Superior temporal gyrus (tissue), 1 donor: ENCODE measurements around the gene WNT9B.
"Not testable (repeated sequence)": the region's sequence is repeated elsewhere in the genome, so short reads cannot be mapped to it uniquely, and the experiment has no call there.

Experiments
- DNase-seq: peaks from one replicate; pipeline ENCODE4 v3.0.0-alpha.2; 2016; ENCODE audit errors: extremely low spot score

Gene WNT9B

DNA sequence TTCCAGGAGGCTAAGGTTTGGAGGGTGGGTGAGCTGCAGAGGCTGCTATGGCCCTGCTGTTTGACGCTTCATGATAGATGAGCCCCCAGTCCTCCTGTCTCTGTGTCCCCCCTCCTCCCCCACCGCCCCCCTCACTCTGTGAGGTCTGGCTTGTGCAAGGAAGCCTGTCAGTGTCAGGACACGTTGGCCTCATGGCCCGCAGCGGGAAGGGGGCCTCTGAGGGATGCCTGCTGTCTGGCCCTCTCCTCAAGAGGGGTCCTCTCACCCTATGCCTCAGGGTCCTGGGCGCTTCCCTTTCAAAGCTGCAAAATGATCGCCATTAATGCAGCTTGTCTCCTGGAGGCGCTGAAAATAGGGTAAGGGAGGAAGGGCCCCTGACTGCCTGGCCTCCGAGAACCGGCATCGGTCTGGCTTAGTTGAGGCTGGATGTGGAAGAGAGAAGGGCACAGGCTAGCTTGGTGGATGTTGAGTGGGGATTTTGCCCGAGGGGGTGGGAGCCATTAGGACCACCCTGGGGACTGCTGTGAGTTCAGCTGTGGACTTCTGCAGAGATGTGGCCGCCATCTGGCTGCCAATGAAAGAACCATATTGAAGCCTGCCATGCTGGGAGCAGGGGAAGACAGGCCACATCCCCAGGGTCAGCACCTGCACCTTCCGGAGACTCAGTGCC is 56.8 kb downstream of the WNT9B start:
- DNase-seq = no peak

DNA sequence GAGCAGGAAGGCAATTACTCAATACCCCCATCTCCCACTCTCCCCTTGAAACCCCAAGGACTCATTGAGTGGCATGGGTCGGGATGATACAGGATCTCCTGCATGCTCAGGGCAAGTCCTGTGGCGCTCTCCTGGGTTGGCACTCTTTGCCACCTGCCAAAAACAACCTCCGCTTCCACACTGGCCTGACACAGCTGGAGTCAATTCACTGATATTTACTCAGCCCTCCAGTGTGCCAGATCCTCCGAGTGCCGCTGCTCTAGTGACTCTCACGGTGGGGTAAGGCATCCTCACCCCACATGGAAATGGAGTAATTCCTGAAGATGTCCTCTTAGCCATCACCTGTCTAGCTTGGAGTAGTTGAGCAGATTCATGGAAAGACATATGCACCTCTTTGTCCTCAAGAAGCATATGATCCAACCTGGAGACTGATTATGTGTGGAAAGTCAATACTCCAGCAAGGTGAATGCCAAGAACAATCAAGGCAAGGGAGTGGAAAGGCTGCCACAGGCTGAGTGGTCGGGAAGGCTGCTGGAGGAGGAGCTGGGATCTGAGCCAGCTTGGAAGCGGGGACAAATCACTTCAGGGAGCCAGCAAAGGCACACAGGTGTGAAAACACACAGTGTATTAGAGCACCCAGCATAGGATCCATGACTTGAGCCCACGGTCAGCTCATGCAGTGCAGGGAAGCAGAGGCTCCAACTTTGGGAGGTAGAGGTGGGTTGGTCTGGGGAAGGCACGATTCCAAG is 59.0 kb downstream of the WNT9B start:
- DNase-seq = no peak

DNA sequence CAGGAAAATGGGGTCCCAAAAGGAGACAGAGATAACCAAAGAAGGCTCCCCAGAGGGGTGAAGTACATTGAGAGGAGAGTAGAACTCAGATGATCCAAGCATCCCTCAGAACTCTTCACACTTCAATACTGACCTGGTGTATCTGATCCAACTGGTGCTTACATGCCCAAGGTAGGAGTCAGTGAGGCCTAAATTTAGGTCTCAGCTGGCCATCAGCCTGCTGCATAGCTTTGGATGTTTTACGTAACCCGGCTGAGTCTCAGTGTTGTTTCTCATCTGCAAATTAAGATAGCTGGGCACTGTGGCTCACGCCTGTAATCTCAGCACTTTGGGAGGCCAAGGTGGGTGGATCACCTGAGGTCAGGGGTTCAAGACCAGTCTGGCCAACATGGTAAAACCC is 59.9 kb downstream of the WNT9B start:
- no peak for DNase-seq

DNA sequence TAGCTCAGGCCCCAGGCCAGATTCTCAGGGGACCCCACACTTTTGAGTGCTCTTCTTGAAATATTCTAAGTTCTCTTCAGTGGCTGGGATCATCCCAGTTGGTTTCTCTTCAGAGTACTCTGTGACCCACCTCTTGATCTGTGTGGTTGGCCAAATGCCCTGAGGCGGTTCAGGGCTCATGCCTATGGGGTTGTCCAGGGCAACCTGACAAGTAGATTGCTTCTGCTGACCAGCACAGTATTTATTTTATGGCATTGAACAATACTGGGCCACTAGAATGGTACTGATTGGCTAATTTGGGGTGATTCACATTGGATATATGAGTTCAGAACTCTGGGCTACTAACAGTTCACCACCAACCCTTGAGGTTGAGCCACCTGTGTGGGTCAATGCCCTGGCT is 64.2 kb downstream of the WNT9B start:
- DNase-seq = no peak

DNA sequence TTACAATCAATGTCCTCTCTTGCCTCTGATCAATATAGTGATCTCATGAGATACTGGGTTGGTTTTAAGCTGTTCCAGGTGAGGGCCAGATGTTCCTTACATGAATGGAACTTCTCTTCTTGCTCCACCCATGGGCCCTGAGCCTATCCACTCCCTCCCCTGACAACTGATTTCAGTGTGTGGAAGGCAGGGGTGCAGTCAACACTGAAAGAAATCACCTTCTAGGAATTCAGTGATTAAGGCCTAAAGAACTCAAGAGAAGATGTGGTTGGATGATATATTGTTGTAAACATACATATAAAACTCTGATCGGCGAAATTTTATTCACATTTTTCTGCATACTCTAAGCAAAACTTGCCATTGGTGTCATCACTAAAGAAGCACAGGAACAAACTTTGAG is 64.8 kb downstream of the WNT9B start:
- no peak for DNase-seq

DNA sequence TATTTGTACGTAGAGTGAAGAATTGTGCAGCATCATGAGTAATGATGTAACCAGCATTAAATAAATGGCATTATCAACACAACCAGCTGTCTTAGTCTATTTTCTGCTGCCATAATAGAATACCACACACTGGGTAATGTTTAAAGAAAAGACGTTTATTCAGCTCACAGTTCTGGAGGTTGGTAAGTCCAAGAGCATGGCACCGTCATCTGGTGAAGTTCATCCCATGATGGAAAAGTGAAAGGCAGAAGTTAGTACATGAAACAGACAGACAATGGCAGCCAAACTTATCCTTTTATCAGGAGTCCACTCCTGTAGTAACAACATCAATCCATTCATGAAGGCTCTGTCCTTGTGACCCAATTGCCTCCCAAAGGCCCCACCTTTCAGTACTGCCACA is 65.2 kb downstream of the WNT9B start:
- DNase-seq = no peak

DNA sequence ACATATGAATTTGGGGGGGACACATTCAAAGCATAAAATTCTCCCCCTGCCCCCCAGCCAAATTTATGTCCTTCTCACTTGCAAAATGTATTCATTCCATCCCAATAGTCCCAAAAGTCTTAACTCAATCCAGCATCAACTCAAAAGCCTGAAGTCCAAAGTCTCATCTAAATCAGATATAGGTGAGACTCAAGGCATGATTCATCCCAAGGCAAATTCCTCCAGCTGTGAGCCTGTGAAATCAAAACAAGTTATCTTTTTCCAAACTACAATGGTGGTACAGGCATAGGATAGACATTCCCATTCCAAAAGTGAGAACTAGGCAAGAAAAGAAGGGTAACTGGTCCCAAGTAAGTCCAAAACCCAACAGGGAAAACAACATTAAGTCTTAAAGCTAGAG is 65.7 kb downstream of the WNT9B start:
- DNase-seq = no peak

DNA sequence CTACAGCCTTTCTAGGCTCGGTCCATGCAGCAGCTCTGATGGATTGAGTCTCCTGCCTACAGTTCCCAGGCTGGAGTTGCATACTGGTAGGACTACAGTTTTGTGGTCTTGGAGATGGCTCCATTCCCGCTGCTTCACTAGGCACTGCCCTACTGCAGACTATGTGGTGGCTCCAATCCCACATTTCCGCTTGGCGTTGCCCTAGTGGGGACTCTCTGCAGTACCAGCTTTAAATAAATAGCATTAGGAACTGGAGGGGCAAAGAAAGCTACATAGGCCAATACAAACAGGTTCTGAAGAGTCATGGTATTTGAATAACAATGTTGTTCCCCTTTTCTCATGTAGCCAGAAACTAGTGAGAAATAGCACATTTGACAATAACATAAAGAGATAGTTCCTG is 66.1 kb downstream of the WNT9B start:
- no peak for DNase-seq

DNA sequence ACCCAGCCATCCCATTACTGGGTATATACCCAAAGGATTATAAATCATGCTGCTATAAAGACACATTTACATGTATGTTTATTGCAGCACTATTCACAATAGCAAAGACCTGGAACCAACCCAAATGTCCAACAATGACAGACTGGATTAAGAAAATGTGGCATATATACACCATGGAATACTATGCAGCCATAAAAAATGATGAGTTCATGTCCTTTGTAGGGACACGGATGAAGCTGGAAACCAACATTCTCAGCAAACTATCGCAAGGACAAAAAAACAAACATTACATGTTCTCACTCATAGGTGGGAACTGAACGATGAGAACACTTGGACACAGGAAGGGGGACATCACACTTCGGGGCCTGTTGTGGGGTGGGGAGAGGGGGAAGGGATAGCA is 70.6 kb downstream of the WNT9B start:
- DNase-seq = not testable (repeated sequence)

DNA sequence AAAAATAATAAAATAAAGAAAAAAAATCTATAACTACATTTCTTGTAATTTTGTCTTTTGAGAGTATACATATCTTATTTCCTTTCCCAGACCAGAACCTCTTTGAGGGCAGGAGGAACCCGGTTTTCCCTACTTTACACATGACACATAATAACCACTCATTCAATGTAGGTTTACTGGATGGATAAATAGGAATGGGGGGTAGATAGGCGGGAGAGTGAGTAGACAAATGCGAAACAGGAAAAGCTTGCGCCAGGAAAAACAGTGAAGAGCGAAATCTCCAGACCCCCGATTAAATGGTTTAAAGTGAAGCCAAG is 71.1 kb downstream of the WNT9B start:
- DNase-seq = no peak

DNA sequence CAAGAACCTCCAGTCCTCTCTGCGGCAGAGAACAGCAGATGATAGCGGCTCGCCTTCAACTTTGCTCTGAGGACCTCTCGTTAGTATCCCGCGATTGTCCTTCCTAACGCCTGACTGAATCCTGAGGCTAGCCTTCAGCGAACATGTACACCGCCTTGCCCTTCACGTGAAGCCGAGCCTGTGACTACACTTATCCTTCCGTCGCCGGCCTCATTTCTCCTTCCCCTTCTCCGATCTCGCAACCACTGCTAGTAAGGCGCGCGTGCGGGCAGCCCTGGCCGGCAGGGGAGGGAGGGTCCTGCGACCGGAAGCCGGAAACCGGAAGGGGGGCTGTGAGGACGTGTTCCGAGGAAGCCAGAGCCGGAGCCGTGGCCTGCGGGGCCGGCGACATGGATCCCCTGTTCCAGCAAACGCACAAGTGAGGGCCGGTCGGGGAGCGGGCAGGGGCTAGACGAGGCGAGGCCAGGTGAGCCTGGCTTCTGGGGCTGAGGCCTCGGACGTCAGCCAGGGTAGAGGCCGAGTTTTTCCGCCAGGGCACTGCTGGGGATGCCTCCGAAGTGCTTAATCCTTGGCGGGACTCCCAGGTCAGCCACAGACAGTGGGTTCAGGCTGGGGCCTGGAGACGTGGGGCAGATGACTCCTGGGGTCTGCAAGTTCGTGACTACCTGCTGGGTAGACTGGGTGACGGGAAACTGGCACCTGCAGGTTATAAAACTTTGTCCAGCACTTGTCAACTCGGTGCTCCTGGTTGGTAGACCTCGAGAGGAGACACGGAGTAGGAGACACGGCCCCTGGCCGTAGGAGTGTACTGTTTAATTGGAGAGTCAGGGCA is 71.6 kb downstream of the WNT9B start, which contains the start of gene GOSR2:
Gene GOSR2, plus strand, starts transcription at position 357 of the 832 bp plus-strand sequence. Its CDS starts 33 bp downstream, at position 390.
- DNase-seq = peak; percentile 95

DNA sequence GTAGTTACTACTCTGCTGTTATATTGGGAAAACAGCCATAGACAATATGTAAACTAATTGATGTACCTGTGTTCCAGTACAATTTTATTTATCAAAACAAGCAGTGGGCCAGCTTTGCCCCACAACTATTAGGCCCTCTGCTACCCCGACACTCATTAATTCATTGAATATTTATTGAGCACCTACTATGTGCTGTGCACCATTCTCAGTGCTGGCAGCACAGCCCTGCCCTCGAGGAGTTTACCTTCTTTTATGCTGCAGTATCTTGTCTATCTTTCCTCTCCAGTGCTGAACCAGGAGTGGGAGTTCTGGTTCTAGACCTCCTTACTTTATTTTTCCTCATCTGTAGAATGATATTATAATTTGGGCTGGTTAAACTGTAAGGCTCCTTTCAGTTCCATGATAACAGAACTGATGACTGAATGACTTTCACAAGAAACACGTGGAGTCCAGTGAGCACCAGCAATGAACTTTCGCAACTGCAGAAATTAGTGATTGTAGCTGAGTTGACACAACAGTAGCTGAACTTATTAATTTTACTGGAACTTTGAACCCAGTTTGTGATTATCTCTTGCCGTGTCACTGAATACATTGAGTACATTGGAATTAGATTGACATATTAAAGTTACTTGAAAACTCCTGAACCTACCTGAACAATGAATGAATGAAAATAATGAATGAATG is 73.9 kb downstream of the WNT9B start:
- no peak for DNase-seq

DNA sequence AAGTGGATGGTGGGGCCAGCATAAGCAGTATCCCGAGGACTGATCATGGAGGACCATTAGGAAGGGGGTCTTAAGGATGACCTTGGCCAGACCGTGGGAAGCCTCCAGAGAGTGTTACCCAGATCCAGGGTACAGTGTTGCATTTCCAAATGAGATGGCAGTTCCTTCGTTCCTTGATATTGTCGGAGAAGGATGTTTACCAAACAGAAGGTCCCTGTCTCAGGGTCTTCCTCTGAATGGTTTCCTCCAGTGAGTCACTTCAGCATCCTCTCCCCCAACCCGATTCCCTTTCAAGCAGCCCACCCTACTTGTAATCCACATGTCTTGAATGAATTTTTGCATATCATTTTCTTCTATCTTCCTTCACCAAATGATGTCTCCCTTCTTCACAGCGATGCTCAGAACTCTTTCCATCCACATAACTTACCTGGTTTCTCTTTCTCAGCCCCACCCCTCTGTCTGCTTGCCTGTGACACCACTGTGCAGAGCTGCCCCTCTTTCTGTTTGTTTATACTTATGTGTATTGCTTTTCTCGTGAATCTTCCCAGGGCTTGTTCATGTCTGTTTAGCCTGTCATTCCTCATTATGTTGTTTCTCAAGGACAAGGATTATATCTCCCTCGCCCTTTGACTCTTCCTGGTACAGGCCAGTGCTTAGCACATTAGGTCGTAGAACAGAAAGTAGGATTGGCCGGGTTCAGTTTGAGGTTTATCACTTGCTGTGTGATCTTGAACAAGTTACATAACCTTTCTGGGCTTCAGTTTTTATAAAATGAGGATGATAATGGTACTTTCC is 77.3 kb downstream of the WNT9B start:
- DNase-seq = no peak

DNA sequence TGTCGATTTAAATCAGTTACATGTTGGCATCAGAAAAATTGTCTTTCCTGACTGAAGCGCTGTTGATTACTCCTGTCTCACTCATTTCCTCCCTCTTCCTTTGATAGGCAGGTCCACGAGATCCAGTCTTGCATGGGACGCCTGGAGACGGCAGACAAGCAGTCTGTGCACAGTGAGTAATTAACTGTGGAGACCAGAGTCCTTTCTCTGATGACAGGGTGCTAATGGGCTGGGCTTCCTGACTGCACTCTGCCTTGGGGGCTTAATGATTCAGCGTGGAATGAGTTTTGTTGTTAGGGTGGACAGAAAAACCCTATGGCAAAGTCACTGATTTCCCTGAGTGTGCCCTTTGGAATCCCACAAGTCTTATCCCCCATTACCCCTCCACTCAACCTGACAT is 78.0 kb downstream of the WNT9B start:
- no peak for DNase-seq

DNA sequence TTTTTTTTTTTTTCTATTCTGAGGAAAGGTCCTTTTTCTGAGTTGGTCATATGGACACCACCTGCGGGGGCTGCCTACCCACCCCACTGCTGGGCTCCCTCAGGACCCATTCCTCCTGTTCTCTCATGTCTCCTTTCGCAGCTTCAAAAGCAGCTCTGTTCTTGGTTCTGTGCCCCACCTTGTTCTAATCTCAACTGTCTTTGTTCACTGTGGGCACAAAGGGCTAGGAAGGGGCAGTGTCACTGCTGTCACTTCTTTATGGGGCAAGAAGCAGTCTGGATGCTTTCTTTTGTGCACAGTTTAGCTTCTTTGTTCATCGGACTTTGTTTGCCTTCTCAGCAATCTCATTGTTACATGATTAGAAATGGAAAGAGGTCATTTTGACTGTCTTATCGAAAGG is 78.7 kb downstream of the WNT9B start:
- no peak for DNase-seq

DNA sequence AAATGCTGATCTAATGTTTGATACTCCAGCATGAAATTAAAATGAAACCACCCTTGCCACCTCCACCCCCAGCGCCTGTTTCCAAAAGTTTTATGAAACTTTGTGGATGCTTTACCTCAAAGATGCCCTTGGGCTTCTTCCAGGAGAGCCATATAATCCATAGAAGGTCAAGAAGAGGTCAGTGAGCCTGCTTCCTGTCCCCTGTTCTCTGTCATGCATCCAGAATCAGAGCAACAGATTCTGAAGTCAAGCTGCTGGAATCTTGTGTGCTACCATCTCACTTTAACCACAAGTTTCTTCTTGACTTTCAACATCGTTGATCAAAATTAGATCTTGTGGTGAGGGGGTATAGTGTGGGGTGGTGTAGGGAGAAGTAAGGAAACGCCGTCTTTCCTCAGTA is 80.2 kb downstream of the WNT9B start:
- DNase-seq = no peak

DNA sequence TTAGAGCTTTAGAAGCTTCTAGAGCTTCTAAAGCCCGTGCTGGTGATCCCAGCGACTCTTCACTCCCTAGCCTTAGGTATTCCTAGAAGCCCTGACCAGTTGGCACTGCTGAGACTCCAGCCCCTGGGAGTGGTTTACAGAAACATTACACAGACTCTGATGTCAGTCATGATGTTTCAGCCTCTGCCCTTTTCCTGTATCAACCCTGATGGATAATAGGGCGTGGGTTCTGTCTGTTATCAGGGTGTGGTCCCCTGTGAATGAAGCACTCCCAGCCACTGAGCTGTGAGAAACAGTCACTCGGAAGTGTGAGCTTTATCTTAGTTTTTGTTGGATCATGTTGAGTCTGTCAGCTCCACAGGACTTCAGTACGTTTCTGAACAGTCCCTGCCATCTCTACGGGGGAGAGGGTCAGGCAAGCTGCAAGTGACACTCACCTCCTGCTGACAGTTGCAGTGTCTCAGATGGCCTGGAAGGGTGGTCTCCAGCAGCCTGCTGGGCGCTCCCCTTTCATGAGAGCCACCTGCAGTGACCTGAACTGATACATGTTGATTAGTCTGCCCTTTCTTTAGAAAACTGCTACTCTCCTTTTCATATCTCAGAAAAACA is 84.4 kb downstream of the WNT9B start:
- DNase-seq = no peak
